WI38 (cell line): Measurements from ENCODE around the gene PTPRB.

Experiments used
- H3K4me3 ChIP-seq: 2 replicates; pipeline ENCODE4 v1.5.1; 2011; ENCODE audit warnings: low read depth, mild to moderate bottlenecking, control low read depth, low read length
- CTCF ChIP-seq: IDR thresholded peaks from 2 replicates; pipeline ENCODE4 v1.5.1; 2012; ENCODE audit warnings: low read depth, mild to moderate bottlenecking, control low read depth, low read length

The PTPRB gene

DNA sequence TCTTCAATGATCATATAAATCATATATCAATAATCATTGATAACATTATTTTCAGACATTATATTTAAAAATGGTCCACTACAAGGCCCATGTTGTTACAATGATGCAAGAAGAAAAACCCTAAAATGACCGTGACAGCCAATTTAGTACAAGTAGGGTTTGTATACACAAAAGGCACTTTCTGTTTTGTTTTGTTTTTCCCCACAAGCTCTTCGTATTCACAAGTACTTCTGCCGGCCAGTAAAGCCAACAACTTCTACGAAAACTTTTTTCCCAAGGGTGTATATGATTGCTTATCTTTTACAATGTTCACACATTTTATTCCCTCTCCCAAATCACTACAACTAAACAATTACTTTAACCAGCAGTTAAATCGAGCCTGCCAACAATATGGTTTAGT is 9.6 kb downstream of the PTPRB start:
- H3K4me3 ChIP-seq: no peak overlapping the region
- no peak for TF ChIP-seq CTCF

DNA sequence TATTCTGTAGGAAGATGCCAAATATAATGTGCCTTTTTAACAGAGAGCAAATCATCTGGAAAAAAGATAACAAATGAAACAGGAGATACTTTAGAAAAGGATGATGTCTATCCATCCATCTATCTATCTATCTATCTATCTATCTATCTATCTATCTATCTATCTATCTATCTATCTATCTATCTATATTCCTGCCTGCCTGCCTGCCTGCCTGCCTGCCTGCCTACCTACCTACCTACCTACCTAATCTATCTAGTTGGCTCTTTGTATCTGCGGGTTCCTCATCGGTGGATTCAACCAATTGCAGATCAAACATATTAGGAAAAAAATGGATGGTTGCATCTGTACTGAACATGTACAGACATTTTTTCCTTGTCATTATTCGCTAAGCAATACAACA is 11.0 kb downstream of the PTPRB start:
- no peak for TF ChIP-seq CTCF
- no peak overlapping the region for H3K4me3 ChIP-seq

- no peak overlapping the region for H3K4me3 ChIP-seq
- no peak for TF ChIP-seq CTCF
Measured at GRCh38 chr12:70619471-70620152, 17.6 kb downstream of the PTPRB start.

DNA sequence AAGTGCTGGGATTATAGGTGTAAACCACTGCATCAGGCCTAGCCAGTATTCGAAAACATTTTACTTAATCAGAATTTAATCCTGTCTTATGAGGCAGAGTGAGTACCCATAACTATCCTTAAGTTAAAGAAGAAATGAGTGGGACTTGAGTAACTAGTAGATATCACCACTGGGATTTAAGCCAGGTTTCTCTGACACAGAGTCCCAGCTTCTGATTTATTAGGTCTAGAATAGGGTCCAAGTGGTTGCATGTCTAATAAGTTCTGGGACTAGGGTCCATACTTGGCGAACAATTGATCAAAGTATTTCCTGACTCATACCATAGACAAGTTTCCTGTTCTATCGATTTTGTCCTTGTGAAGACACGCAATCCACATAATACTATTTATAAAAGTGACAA is 18.9 kb downstream of the PTPRB start:
- no peak for TF ChIP-seq CTCF
- H3K4me3 ChIP-seq: no peak overlapping the region

DNA sequence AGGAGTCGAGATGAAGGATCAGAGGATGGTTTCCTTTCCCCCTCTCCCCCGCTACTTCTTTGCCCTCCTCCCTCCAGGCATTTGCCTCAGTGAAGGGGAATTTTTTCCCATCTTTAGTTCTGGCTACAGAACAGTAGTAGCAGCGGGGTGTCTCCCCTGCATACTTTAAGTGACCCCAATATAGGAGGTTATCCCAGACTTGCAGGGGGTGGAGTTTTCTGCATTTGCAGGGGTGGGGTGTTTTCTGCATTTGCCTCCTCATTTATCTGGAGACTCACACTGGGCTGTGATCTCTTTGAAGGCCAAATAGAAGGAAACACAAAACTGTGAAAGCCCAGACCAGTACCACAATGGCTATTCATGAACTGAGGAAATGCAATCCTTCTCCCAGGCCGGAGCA is 19.8 kb downstream of the PTPRB start:
- no peak overlapping the region for H3K4me3 ChIP-seq
- no peak for TF ChIP-seq CTCF

- H3K4me3 ChIP-seq: no peak overlapping the region
- TF ChIP-seq CTCF: no peak
Measured at GRCh38 chr12:70615174-70615866, 21.9 kb downstream of the PTPRB start.

DNA sequence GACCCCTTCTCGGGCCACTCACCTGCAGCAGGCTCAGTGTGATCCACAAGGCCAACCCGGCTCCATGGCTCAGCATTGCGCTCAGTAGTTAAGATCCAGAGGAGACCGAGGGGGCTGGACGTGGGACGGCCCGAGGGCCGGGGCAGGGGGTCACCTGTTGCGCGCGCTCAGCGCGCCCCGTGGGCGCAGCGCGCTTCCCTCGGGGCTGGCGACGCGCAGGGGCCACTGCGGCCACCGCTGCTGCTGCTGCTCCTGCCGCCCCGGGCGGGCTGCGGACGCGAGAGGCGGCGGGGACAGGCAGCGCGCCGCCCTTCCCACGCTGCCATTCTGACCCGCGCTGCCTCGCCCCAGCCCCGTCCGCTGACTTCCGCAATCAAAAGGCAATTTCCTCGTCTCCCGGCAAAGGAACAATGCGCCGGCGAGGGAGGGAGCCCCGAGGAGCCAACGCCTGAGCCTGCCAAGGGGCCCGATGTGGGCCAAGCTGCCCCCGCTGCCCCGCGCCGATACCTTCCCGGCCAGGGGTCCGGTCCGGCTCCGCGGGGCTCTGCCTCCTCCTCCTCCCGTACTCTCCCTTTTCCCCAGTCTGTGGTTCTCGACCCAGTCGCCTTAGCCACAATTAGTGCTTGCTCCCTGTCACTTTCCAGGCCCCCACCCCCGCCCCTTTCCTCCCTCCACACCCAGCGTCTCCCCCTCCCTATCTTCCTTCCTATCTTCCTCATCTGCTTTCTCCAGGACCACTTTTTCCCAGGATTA is 27.3 kb downstream of the PTPRB start:
- TF ChIP-seq CTCF: no peak
- peak overlapping the region; percentile 34; the same call in 1 of the 2 replicates for H3K4me3 ChIP-seq
